ENCODE results near the gene MAPK13.

DNA sequence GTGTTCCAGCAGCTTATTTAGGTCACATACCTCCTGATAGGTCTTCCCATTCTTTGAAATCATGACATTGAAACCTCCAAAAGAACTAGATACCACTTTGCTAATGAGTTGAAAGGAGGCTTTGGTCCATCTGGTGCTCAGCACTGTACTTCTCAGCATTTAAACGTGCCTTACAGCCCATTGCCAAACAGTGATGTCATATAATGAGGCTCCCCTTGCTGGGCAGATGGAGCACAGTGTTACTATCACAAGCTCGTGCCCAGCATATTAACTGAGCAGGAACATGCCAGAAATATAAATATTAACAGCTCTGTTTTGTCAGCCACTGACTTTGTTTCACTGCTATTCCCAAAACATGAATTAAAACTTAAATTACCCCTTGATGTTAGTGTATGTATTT, 25.5 kb upstream of the MAPK13 start:
- no peak for TF ChIP-seq POLR2A (IDR thresholded peaks at IDR 0.05)
- TF ChIP-seq, protein P1, sequence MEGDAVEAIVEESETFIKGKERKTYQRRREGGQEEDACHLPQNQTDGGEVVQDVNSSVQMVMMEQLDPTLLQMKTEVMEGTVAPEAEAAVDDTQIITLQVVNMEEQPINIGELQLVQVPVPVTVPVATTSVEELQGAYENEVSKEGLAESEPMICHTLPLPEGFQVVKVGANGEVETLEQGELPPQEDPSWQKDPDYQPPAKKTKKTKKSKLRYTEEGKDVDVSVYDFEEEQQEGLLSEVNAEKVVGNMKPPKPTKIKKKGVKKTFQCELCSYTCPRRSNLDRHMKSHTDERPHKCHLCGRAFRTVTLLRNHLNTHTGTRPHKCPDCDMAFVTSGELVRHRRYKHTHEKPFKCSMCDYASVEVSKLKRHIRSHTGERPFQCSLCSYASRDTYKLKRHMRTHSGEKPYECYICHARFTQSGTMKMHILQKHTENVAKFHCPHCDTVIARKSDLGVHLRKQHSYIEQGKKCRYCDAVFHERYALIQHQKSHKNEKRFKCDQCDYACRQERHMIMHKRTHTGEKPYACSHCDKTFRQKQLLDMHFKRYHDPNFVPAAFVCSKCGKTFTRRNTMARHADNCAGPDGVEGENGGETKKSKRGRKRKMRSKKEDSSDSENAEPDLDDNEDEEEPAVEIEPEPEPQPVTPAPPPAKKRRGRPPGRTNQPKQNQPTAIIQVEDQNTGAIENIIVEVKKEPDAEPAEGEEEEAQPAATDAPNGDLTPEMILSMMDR (IDR thresholded peaks at IDR 0.05): no peak

All from prostate gland (tissue), 2 donors.